B cell (primary cell): ENCODE data around the gene IGF1R.

Source experiments
- CTCF ChIP-seq: fragments of 200-600 bp; IDR thresholded peaks from one replicate; pipeline ENCODE4 v1.8.0; 2022; ENCODE audit warnings: antibody characterized with exemption, mild to moderate bottlenecking
- EZH2 ChIP-seq: IDR thresholded peaks from 2 replicates; pipeline ENCODE4 v1.6.1; 2012; ENCODE audit warnings: borderline replicate concordance, low read depth, mild to moderate bottlenecking, moderate library complexity, low read length; ENCODE audit not compliant: insufficient read depth, poor library complexity, severe bottlenecking

- no peak for TF ChIP-seq CTCF
- no peak for TF ChIP-seq EZH2
These were observed 254.6 kb downstream of the IGF1R start for GRCh38 chr15:98902931-98903330.
